Measurements from ENCODE around the gene TTK. TPM values are rescaled to one million over a fixed set of nuclear protein-coding genes. Genes with fewer than 3 reads are reported as not detected.

The TTK gene
- total RNA-seq, 4 donors from 2014 or later: 1.4 to 4.5 (median 2.5) TPM

- no peak for DNase-seq (ENCODE audit: low spot score in 2 of 2)
- intact Hi-C loops (cut with DNase I; ENCODE audit: low total_unique reads): no loop called here
- TF ChIP-seq, protein P1, sequence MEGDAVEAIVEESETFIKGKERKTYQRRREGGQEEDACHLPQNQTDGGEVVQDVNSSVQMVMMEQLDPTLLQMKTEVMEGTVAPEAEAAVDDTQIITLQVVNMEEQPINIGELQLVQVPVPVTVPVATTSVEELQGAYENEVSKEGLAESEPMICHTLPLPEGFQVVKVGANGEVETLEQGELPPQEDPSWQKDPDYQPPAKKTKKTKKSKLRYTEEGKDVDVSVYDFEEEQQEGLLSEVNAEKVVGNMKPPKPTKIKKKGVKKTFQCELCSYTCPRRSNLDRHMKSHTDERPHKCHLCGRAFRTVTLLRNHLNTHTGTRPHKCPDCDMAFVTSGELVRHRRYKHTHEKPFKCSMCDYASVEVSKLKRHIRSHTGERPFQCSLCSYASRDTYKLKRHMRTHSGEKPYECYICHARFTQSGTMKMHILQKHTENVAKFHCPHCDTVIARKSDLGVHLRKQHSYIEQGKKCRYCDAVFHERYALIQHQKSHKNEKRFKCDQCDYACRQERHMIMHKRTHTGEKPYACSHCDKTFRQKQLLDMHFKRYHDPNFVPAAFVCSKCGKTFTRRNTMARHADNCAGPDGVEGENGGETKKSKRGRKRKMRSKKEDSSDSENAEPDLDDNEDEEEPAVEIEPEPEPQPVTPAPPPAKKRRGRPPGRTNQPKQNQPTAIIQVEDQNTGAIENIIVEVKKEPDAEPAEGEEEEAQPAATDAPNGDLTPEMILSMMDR (IDR thresholded peaks at IDR 0.05): no peak
- no peak for TF ChIP-seq POLR2A (IDR thresholded peaks at IDR 0.05)
- no peak overlapping the region for H3K4me3 ChIP-seq (ENCODE audit: low read depth, poor library complexity, severe bottlenecking)
These were observed 33.3 kb upstream of the TTK start for GRCh38 chr6:79971193-79971592.

GRCh38 chr6:79981652-79982051 is 22.8 kb upstream of the TTK start:
- H3K4me3 ChIP-seq (ENCODE audit: low read depth, poor library complexity, severe bottlenecking): no peak overlapping the region
- DNase-seq (ENCODE audit: low spot score in 2 of 2): no peak
- intact Hi-C loops (cut with DNase I; ENCODE audit: low total_unique reads): no loop called here
- WGBS, 2 donors: 50 to 58% methylated on average over 4 of the region's 4 CpGs
- no peak for TF ChIP-seq POLR2A (IDR thresholded peaks at IDR 0.05)
- TF ChIP-seq, protein P1 (IDR thresholded peaks at IDR 0.05): no peak

DNA sequence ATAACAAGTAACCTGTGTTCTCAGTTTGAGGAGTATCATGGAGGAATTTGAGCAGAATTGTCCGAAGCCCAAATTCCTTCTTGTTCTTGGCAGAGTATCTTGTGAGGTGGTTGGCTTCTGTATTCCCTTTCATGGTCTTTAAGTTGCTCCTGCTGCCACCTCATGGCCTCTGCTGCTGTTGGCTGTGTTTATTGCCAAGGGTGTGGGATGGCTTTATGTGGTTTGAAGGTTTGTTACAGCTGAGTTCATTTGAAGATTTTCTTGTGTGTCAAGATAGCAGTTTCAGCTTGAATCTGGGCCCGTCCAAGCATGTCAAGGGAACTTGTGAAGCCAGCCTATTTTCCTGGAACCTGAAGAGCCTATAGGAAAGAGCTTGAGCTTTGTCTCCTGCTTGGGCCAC is 20.2 kb upstream of the TTK start:
- TF ChIP-seq POLR2A (IDR thresholded peaks at IDR 0.05): no peak
- TF ChIP-seq, protein P1 (IDR thresholded peaks at IDR 0.05): no peak
- WGBS, 2 donors: 27 to 30% methylated on average over 2 of the region's 2 CpGs
- H3K4me3 ChIP-seq (ENCODE audit: low read depth, poor library complexity, severe bottlenecking): no peak overlapping the region
- intact Hi-C loops (cut with DNase I; ENCODE audit: low total_unique reads): no loop called here
- peak in 1 of 2 donors; percentile 41 for DNase-seq (ENCODE audit: low spot score in 2 of 2)

DNA sequence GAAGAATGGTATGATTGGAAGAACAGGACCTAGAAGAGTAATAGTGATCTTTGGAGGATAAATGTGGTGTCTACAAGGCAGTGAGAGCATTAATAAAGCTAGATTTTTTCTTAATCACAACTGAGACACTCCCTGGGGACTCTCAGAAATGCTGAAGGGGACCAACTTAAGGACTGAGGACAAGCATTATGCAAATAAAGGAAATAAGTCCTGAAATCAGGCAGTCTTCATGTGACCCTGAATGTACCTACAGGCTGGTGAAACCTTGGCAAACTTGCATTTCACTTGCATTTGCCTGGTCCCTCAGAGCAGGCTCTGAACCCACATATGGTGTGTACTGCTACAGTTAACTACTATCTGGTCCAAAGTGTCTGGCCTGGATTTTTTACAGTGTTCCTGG is 19.3 kb upstream of the TTK start:
- no peak overlapping the region for H3K4me3 ChIP-seq (ENCODE audit: low read depth, poor library complexity, severe bottlenecking)
- no peak for TF ChIP-seq POLR2A (IDR thresholded peaks at IDR 0.05)
- TF ChIP-seq, protein P1 (IDR thresholded peaks at IDR 0.05): no peak
- intact Hi-C loops (cut with DNase I; ENCODE audit: low total_unique reads): no loop called here
- no peak for DNase-seq (ENCODE audit: low spot score in 2 of 2)

DNA sequence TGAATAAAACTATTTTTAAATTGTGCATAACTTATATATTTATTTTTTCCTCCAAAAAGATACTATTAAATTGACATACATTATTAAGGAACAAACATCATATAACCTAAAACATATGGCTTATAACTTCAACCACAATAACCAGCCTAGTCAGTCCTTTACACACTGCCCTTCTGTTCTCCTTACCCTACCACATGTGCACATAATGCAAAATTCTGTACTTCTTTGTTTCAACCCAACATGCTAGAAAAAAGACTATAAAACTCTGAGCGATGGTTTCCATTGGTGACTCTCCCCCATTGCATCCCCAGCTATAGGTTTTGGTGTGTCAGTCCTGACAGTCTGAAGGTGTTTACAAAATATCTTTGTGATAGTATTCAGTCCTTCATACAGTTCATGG is 14.8 kb upstream of the TTK start:
- no peak for DNase-seq (ENCODE audit: low spot score in 2 of 2)
- no peak overlapping the region for H3K4me3 ChIP-seq (ENCODE audit: low read depth, poor library complexity, severe bottlenecking)
- WGBS, 2 donors: 83 to 95% methylated on average over 1 of the region's 1 CpG
- intact Hi-C loops (cut with DNase I; ENCODE audit: low total_unique reads): no loop called here
- no peak for TF ChIP-seq POLR2A (IDR thresholded peaks at IDR 0.05)
- TF ChIP-seq, protein P1 (IDR thresholded peaks at IDR 0.05): no peak
